ENCODE measurements around the gene C3AR1.
"Not testable (repeated sequence)": the region's sequence is repeated elsewhere in the genome, so short reads cannot be mapped to it uniquely, and the experiment has no call there.

Gene C3AR1

DNA sequence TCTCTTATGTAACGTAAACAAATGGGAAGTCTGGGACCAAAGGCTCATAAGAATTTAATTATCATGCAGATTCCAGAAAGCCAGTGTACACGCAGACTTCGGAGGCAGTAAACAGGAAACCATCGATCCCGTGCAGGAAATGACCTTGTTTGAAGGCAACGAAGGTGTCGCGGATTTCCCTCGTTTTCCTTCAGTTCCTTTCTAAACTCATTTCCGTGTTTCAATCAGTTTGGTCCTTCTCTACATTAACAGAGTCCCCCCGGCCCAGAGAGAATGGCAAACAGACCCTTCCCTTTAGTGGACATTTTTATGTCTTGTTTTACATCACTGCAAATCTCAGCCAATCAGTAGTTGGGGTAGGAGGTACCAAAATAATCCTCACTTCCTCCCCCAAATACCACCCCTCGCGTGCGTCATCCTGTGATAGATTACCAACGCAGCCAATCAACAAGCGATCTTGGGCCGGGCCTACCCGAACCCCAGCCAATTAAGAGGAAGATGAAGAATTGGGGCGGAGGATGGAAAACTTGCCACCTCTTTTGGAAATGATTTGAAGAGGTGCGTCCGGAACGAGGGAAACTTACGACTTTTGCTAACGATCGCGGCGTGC lies 39.8 kb downstream of the C3AR1 start:
- DNase-seq, result peak; percentile 91

DNA sequence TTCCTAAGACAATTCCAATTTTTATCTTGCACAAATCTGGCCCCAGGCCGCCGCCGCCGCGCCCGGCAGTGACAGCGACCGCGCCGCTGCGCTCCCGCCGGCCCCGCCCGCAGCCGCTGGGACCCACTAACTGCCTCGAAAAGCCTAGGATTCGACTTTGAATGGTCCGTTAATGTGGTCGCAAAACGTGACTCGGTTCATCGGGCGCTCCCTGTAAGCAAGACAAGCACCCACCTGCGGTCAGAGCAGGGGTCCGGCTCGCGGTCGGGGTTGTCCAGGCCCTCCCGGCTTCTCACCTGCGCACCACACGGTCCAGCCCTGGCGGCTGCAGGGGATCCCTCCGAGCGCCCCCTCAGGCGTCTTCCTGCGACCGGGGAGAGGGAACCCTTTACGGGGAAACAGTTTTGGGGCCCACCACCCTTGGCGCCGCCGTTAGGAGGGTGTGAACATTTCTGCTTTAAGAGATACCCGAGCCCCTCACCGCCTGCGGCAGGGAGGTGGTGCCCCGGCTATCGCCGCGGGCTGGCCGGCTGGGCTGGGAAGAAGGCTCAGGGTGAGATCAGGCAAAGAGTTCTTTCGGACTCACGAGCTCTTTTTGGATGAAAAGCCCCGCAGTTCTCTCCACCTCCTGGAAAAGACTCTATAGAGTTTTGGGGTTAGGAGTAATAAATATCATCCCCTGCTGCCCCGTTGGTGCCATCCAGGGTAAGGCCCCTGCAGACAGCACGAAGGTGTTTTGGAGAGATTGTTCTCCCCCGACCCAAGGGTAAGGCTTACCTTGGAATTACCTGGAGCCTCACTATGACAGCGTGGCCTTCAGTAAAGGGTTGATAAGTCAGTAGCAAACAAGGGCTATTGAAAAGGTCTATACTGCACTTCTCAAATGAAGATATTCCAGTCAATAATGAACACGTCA lies 47.2 kb downstream of the C3AR1 start:
- DNase-seq, result no peak

DNA sequence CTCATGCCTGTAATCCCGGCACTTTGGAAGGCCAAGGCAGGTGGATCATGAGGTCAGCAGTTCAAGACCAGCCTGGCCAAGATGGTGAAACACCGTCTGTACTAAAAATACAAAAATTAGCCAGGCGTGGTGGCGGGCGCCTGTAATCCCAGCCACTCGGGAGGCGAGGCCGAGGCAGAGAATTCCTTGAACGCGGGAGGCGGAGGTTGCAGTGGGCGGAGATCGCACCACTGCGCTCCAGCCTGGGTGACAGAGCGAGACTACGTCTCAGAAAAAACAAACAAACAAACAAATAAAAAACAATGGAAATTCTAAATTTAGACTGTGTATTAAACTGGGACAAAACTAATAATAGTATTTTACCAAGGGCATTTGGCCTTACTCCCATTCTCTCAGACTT lies 47.9 kb downstream of the C3AR1 start:
- DNase-seq, result not testable (repeated sequence)

DNA sequence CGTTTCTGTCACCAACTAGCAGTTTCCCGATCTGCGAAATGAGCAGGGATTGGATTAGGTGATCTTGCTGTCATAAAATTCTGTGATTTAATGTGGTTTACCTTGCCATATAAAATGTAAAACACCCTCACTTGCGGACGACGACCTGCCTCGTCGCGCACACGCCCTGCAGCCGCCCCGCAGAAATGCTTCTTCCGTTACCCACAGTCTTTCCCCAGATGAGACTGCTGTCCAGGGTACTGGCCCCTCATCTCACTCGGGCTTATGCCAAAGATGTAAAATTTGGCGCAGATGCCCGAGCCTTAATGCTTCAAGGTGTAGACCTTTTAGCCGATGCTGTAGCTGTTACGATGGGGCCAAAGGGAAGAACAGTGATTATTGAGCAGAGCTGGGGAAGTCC lies 51.3 kb downstream of the C3AR1 start:
- DNase-seq, result no peak

DNA sequence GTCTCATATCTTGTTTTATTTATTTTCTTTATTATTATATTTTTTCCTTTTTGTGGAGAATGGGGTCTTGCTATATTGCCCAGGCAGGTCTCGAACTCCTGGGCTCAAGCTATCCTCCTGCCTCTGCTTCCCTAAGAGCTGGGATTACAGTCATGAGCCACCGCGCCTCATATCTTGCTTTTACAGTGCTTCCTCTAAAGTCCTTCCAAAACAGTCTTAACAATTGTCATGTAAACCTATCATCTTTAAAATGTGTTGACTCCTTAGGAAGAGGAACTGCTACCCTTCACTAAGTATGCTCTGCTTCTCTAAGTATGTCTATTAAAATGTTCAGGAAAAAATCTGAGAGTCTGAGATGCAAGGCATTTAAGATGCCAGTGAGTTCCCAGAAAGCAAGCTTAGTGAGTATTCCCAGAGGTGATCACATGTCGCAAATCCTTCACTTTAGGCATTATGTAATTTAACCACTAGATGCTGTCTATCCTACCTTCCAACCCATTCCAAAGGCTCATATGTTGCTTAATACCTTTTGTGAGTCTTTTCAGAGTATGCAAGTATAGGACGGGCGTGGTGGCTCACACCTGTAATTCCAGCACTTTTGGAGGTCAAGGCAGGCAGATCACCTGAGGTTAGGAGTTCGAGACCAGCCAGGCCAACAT lies 53.4 kb downstream of the C3AR1 start:
- DNase-seq, result no peak

DNA sequence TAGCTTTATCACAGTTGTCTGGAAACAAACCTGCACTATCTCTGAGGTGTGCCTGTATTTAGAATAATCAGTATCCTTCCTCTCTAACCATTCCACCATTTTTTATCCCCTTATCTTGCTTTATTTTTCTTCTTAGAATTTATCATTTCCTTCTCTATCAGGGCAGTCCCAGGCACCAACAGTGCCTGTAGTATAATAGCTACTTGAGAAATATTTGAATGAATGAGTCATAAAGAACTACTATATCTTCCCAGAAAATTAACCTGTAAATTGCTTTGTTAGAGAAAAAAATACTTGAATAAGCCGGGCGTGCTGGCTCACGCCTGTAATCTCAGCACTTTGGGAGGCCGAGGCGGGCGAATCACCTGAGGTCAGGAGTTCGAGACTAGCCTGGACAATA lies 54.8 kb downstream of the C3AR1 start:
- DNase-seq, result no peak

Measured in activated effector memory CD4-positive, alpha-beta T cell treated with Interleukin-2 at 50 U/mL for 16 hours (primary cell).